C4-2B (cell line): ENCODE measurements around the gene ABCB11.

Source experiments
- ZFX ChIP-seq: fragments of 450-650 bp; IDR thresholded peaks from 2 replicates; pipeline ENCODE4 v1.6.1; 2017
- TF ChIP-seq, protein P1 (sequence below): fragments of 450-650 bp; conservative IDR thresholded peaks from 2 replicates; pipeline ENCODE4 v1.5.1; 2017; ENCODE audit warnings: mild to moderate bottlenecking

DNA sequence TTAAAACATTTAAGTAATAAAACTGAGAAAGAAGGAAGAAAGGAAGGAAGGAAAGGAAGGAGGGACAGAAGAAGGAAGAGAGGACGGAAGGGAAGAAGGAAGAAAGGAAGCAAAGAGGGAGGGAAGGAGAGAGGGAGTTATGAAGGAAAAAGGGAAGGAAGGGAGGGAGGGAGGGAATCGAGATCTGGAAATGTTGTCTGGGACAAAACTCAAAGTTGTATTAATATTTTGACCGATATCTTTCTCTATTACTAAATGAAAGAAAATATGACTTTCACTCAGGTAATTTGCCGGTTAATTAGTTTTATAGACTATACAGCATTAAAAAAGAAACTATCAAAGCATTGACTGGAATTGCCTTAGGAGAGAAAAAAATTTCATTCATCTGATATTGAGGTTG, 85.6 kb downstream of the ABCB11 start:
- TF ChIP-seq, protein P1, sequence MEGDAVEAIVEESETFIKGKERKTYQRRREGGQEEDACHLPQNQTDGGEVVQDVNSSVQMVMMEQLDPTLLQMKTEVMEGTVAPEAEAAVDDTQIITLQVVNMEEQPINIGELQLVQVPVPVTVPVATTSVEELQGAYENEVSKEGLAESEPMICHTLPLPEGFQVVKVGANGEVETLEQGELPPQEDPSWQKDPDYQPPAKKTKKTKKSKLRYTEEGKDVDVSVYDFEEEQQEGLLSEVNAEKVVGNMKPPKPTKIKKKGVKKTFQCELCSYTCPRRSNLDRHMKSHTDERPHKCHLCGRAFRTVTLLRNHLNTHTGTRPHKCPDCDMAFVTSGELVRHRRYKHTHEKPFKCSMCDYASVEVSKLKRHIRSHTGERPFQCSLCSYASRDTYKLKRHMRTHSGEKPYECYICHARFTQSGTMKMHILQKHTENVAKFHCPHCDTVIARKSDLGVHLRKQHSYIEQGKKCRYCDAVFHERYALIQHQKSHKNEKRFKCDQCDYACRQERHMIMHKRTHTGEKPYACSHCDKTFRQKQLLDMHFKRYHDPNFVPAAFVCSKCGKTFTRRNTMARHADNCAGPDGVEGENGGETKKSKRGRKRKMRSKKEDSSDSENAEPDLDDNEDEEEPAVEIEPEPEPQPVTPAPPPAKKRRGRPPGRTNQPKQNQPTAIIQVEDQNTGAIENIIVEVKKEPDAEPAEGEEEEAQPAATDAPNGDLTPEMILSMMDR: no peak
- TF ChIP-seq ZFX: no peak
